GM21786 (cell line): ENCODE measurements around the gene GRM1.

Source experiments
- ATAC-seq: cut with Tn5 transposase; IDR thresholded peaks from one replicate; pipeline ENCODE4 v1.9.1; 2021; ENCODE audit not compliant: unreplicated experiment

The GRM1 gene

DNA sequence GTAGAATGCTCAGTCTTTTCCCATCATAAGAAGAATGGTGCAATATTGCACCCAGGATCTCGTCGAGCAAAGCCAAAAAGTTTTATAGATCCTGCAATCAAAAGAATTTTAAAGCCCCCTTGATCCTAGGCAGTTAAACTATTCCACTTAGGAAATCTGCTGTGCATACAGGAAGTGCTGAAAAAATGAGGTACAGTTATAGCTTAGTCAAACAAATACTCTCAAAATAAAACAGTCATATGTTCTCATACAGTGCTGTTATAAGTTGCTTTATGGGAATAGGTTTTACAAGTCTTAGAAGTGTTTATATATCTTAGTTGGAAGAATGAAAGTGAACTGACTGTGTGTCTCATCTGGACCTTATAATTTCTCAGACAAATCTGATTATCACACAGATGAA, 282.2 kb downstream of the GRM1 start:
- ATAC-seq: no peak

DNA sequence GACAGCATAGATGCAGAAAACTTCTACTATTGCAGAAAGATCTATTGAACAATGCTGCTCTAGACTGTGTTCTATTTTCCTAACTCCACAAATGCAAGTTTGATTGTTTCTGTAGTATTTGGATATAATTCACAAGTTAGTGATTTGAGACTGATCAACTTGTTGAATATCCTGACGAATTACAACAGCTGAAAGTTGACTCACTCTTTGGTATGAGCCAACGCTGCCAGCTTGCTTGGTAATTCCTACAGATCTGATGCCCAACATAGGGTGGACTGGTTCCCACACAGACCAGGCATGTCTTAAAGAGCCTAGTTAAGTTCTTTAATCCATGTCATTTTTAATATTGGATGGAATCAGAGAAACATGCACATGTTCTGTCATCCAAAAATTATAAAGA, 283.7 kb downstream of the GRM1 start:
- no peak for ATAC-seq

DNA sequence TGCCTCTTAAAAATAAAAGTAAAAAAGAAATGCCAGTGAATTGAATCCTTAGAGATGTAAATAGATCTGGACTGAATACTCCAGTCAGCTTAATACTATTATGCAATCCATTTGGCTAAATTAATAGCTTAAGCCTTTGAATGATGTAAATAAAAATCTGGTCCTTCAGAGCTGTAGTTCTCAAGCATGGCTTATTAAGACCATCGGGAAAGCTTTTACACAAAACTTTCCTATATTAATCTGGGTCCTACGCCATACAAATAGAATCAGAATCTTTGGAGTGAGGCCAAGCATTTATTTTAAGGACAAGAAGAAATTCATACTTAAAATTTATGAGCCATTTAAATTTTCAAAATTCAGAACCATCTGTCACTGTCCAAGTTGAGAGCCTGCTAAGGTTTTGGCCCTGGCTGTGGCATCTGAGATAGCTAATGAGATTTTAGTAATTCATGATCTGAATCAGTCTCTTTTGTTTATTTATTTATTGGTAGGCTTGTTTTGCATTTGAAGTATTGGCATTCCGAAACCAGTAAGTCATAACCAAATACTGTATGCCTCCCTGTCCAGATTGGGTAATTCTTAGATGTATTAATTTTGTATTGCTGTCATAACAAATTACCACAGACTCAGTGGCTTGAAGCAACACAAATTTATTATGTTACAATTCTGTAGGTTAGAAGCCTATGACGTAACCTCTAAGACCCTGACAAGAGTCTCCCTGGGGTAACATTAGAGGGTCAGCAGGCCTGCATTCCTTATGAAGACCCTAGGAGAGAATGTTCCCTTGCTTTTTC, 286.7 kb downstream of the GRM1 start:
- ATAC-seq: no peak

DNA sequence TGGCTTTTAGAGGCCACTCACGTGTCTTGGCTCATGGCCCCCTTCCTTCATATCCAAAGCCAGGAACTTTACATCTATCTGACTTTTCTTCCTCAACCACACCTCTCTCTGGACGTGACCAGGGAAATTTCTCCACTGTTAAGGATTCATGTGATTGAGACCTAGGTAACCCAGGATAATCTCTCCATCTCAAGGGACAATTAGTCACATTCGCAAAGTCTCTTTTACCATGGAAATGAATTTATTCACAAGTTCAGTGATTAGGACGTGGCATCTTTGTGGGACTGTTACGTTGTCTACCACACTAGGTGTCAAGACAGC, 287.3 kb downstream of the GRM1 start:
- ATAC-seq: no peak

DNA sequence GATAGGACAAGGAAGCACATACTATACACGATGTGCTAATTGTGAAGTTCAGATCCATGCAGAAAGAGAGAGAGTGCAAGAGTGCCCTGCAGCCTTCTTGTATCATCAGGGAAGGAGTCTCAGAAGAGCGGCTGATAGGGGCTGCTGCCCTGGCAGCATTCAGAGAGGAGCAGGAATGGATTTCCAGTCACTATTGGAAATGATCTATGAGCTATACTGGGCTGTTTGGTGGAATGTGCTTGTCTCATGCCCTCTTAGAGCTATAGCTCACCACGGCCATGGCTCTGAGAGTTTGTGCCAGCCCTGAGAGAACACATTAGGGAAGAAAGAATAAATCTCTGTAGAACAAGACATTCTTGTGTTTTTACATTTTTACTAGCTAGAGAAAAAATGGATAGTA, 302.2 kb downstream of the GRM1 start:
- no peak for ATAC-seq

DNA sequence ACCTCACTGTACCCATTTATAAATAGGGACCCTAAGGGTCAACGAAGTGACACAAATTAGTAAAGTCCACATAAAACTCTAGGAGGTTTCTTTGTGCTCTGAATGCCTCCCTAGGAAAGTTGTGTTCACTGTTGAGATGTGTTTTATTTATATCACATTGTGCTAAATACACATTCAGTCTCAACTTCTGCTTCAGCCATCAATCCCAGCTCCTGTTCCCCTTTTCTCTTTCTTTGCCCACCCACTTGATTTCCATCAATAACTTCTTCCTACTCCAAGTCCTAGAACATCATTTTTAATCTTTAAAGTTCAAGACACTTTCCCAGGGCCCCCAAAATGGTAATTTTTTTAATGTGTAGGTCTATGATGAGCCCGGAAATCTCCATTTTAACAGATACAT, 306.5 kb downstream of the GRM1 start:
- ATAC-seq: no peak

DNA sequence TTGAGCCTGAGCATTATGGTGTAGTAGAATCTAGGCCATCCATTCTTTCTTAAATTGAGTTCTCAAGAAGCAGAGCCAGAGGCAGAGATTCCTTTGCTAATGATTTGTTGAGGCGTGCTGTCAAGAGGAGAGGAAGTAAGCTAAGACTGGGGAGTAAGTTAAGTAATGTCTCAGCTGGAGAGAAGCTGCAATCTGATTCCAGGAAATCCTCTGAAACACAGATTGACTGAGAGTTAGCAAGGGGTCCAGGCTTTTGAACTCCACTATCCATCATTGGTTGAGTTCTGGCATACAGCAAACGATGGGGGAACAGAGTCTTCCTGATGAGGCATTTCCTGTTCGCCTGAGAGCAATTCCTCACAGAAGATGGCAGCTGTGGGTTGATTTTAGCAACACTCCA, 307.3 kb downstream of the GRM1 start:
- no peak for ATAC-seq

DNA sequence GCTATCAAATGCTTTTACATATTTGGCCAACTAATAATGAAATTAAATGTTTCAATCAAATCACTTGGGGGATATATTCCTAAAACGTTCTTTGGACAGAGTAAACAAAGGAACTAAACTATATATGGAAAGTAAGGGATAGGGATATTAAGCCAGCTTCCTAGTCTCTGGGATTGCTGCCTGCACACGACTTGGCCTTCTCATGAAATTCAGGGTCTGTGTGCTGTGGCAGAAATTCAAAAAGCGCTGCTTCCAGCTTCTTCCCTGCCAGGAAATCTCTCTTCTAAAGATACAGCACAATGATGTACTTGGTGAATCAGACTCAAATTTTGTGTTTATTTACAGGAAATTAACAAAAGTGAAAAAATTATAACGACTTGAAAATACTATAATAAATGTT, 308.5 kb downstream of the GRM1 start:
- no peak for ATAC-seq

DNA sequence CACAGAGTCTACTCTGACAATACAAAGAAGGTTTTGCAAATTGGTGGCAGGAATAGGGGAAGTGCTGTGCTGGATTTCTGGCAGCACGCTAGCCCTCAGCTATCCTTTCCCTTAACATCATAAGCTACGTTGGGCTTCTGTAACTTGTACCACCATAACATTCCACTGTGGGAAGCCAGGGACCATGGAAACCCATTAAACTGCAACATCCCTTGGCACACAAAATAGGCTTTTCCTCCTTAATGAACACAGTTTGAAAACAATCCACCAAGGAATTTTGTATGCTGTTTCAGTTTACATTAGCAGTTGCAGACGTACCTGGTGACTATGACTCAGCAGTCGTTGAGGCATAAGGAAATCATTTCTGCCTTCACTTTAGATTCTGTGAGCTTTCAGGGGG, 310.9 kb downstream of the GRM1 start:
- ATAC-seq: no peak

DNA sequence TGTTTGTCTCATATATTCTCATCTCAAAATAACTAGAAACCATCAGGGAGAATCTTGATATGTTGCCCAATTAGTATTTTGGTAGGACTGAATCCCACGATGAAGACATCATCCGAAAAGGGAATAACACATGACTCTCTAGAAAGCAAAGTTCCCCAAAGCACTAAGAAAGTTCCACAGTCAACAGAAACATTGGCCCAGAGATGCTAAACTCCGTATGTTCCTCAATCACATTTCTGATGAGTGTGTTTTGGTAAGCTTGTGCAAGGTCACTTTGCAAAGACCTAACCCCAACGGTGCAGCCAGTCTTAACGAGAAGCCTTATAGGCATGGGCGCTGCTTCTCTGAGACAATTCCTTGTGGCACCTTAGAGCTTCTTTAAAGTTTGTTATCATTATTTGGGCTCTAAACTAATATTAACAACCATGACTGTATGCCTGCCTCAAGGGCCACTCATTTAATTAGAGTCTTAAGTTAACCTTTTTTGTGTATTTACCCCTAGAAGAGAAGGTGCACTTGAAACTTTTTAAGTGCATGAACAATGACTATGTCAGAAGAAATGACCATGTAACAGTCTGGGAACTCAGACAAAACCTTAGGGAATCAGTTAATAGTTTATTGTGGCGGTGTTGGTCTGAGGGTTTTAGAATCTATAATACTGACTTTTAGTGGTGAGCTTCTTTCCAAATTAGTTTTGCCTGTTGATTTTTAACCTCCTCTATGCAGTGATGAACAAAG, 312.8 kb downstream of the GRM1 start:
- no peak for ATAC-seq

DNA sequence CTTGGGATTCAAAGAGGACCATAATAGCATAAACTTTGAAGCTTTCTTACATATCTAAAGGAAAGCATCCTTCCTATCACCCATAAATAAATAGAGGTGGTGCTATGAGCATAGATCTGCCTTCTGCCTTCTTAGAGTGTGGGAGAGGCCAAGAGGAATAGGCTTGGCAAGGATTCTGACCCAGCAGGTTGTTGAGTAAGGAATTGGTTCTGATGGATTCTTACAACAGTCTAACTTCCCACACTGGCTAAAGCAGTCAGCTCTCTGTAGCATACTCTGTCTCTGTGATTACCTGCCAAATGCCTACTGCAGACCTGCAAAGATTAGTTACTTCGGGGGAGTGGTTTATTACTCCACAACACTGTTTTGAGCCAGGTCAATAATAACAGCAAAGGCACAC, 316.7 kb downstream of the GRM1 start:
- no peak for ATAC-seq

DNA sequence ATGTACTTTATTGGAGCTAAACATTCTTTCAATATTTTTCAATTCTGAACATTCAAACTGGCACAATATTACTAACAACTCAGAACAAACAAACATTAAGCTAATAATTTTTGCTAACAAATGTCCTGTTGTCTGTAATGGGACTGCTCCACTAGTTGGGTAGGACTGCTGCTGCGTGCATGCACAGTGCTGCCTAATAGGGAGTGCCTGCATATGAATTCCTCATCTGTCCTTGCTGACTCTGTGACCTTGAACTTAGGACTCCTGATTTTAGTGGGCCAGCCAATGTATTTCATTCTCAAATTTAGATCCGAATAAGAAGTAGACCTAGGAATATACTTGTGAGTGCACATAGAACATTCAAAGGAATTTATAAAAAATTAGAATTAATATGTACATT, 318.2 kb downstream of the GRM1 start:
- ATAC-seq: no peak

DNA sequence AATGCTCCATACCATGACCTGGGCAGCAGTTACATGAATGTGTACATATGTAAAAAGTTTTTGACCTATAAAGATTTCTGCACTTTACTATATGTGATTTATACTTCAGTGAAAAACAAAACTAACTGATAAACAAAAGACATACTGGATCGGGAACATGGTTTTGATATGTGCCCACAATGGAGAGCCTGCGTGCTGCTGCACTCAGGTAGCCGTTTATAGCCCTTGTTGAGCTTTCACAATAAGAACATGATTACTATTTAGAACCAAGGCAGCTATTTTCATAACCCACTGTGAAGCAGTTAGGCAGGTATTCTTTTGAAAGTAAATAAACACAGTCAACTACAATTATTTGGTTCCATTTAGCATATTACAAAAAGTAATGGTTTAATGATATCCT, 318.8 kb downstream of the GRM1 start:
- no peak for ATAC-seq

DNA sequence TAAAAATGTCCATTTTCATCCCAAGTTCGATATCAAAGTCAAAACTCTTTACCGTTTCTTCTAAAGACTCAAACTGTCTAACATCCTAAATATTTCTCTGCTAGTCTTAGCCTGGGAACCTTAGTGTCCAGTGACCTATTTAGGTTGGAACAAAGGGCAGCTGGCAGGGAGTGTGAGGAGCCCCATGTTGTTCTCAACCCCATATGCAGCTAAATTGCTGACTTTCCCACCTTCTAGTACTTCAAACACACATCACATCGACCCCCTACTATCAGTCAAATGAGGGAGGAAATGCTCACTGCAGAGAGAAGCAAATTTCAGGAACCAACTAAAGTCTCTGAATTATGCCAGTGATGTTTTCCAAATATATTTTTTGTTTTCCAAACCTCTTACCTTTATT, 322.2 kb downstream of the GRM1 start:
- ATAC-seq: no peak

DNA sequence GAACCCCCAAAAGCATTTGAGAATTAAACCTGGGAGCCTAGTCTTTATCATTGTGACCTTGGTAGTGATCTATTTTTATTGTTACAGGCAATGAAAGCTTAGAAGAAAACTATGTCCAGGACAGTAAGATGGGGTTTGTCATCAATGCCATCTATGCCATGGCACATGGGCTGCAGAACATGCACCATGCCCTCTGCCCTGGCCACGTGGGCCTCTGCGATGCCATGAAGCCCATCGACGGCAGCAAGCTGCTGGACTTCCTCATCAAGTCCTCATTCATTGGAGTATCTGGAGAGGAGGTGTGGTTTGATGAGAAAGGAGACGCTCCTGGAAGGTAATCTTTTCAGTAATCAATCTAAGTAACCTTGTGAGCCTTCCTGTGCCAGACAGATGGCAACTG, 323.3 kb downstream of the GRM1 start:
- ATAC-seq: no peak

DNA sequence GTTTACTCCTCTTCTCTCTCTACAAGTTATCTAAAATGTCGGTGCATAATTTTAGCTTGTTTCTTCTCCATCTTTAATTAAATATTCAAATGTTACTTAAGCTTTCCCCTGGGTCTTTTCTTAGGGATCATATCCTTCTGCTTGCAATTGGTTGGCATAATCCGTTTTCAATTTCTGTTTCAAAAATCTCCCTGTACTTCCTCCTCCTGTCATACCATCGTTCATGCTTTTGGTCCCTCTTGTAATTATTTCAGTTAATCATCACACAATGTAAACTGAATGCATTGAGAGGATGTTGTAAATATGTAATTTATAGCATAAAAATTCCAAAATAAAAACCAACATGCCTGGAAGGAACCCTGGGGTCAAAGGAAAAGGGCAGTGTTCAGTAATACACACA, 325.6 kb downstream of the GRM1 start:
- ATAC-seq: no peak

DNA sequence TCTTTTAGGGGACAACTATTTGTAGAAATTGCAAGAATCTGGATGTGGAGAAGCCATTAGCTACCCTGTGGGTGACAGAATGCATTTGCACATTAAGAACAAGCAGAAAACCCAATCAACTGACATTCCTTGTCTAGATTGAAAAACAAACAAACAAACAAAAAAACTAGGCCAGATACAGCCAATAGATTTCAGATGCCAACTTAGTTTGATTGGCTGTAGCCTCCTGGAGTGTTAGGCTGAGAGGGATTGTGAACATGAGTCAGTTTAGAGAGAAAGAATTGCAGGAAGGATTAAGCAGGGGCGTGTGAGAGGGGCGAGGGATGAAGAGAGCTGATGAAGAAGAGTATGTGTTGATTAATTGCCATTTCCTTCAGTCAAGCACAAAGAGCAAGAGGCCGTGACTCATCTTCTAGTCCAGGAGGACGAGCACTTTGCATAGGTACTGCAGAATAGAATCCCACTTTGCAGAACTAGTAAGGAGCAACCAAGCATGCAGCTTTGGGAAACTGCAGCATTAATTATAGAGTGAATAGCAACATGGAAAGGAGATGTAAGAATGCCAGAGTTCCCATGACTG, 326.7 kb downstream of the GRM1 start:
- no peak for ATAC-seq

DNA sequence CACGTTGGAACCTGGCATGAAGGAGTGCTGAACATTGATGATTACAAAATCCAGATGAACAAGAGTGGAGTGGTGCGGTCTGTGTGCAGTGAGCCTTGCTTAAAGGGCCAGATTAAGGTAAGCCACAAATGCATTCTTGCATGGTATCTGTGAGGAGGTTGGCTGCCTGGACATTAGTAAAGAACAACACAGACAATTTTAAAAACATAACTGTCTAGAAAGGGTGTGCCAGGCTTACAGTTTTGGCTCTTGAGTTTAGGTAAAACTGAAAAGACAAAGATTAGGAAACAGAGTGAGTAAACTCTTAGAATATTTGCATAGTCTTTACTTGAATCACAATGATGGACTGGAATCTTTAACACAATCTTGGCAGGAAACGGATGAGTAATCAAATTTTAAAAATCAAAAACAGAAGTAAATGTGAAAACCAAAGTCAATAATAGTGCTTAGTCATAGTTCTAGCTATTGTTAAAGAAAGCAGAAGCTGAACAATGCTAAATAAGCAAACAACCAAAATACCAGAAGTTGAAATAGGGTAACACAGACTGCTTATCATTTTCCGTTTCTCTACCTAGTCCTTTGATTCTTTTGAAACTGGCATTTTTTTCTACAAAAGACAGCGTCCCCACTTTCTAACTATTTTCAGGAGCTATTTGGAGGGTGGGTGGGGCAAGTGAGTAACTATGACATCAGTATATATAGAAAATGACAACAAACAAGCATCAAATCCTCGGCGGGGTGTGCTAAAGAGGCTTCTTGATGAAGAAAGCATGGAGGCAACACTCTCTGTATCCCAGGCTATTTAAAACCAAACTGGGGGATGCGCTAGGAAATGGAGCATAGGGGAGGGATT, 328.9 kb downstream of the GRM1 start:
- peak; percentile 66 for ATAC-seq

DNA sequence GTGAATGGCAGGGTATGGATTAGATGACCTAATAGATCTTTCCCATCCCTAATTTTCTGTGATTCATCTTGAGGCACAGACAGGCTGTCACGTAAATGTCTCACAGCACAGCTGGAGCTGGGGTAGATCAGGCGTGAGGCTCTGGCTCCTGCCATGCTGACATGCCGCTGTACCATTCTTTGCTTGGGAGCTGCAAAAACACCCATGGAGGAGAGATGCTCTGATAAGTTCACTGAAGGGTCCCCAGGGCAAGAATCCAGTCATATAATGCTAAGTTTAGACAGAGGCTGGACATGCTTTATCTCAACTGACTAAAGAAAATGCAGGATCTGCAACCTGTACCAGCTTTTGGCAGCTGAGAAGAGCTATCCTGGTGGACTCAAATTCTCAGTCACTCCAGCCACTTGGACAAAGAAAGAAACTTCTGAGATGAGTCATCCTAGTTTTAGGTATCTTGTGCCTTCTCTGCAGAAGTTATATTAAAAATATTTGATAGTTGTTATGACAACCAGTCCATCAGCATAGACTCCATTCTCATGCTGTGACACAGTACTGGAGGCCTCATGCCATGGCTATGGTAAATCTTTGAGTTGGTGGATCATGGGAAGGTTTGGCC, 329.7 kb downstream of the GRM1 start:
- no peak for ATAC-seq

DNA sequence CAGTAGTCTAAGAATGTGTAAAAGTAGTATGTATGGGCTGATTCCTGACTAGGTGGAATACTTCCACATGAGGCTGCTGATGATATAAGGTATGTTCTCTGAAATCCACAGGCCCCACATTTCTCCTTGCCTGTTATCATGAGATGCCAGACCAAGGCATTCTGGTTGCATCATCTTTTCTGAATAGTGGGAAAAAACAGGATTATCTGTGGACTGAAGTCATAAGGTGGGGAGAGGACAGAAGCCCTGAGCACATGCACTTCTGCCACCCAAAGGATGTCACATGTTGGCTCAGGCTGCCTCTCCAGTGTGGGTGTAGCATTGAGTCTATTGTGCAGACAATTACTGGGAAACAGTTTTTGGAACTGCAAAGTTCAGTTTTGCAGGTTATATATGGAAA, 330.3 kb downstream of the GRM1 start:
- ATAC-seq: no peak
